Kidney epithelial cell (primary cell): Measurements from ENCODE around the gene MLIP. TPM values are rescaled to one million over a fixed set of nuclear protein-coding genes. Genes with fewer than 3 reads are reported as not detected.
"Not testable (repeated sequence)": the region's sequence is repeated elsewhere in the genome, so short reads cannot be mapped to it uniquely, and the experiment has no call there.

Experiments
- DNase-seq: peaks from one replicate; pipeline ENCODE4 v3.0.0-alpha.2; 2010; ENCODE audit warnings: low read depth
- H3K27me3 ChIP-seq: 2 replicates; pipeline ENCODE4 v1.6.0; 2011; ENCODE audit warnings: low read length; ENCODE audit not compliant: control insufficient read depth, insufficient read depth
- H3K36me3 ChIP-seq: 2 replicates; pipeline ENCODE4 v1.5.1; 2011; ENCODE audit warnings: low read length; ENCODE audit not compliant: control insufficient read depth, insufficient read depth
- H3K4me3 ChIP-seq: 2 replicates; pipeline ENCODE4 v1.5.1; 2011; ENCODE audit warnings: low read depth, mild to moderate bottlenecking, control low read depth, low read length
- CTCF ChIP-seq: IDR thresholded peaks from 2 replicates; pipeline ENCODE4 v1.5.1; 2011; ENCODE audit warnings: mild to moderate bottlenecking, moderate library complexity, low read length, control low read depth, inconsistent platforms; ENCODE audit not compliant: insufficient read depth, poor library complexity, severe bottlenecking
- total RNA-seq: library from RNA; depleted of rRNA; stranded (reverse); fragments of >200 nt; gene quantifications from 2 replicates; pipeline ENCODE4 v1.2.3, GENCODE V29; 2015

MLIP gene
- total RNA-seq, 1 donor from 2014 or later = not detected

- DNase-seq = no peak
- H3K4me3 ChIP-seq = no peak overlapping the region
- no peak for TF ChIP-seq CTCF
Measured at GRCh38 chr6:54238396-54238795, 127.2 kb downstream of the MLIP start.

DNA sequence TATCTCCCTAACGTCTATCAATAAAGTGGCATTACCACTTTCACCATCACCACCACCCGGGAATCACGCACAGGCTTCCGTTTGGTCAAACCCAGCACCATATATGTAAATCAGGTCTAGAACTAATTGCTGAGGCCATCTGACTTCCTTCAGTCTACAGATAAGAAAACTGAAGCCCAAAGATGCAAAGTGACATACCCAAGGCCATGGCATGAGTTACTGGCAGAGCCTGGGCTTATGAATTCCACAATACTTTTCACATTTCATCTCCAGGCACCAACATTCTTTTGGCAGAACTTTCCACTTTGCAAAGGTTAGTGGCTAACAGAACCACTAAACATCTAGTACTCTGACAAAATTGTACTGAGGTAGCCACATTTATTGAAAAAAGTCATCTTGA, 132.5 kb downstream of the MLIP start:
- H3K4me3 ChIP-seq = no peak overlapping the region
- no peak for DNase-seq
- no peaks in the 10 kb centered on the region for H3K36me3 ChIP-seq
- TF ChIP-seq CTCF = no peak
- H3K27me3 ChIP-seq = no peaks in the 10 kb centered on the region

More at GRCh38 chr6:54238396-54238795, 127.2 kb downstream of the MLIP start:
- Histone ChIP-seq H3K27me3 (no peaks in the 10 kb centered on the region), H3K36me3 (no peaks in the 10 kb centered on the region)

GRCh38 chr6:54244430-54244829, 133.2 kb downstream of the MLIP start:
- no peak for DNase-seq
- no peaks in the 10 kb centered on the region for H3K27me3 ChIP-seq
- H3K36me3 ChIP-seq = no peaks in the 10 kb centered on the region
- H3K4me3 ChIP-seq = no peak overlapping the region
- peak; percentile 57 for TF ChIP-seq CTCF

DNA sequence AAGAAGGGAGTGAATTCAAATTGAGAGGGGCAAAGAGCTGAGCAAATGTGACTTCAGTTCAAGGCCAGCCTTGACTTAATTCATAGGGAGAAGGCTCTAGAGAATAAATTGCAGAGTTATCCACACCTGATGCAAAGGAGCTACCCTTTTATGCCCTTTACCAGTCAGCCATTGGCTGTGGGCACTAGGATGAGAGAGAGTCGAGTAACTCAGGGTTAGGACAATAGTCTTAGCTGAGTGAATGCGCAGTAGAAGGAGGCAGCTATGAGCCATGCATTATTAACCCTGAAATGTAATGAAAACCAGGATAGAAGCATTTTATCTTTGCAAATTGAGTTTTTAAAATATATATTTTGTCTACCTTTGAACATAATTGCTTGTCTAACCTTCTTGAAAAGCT, 134.0 kb downstream of the MLIP start:
- H3K36me3 ChIP-seq = no peaks in the 10 kb centered on the region
- TF ChIP-seq CTCF = no peak
- H3K27me3 ChIP-seq = no peaks in the 10 kb centered on the region
- no peak for DNase-seq
- no peak overlapping the region for H3K4me3 ChIP-seq

- DNase-seq = no peak
- no peak overlapping the region for H3K4me3 ChIP-seq
- H3K36me3 ChIP-seq = no peaks in the 10 kb centered on the region
- H3K27me3 ChIP-seq = no peaks in the 10 kb centered on the region
- TF ChIP-seq CTCF = no peak
Measured at GRCh38 chr6:54248319-54248718, 137.1 kb downstream of the MLIP start.

GRCh38 chr6:54248994-54249393, 137.8 kb downstream of the MLIP start:
- Histone ChIP-seq H3K4me3 (no peak overlapping the region), H3K27me3 (no peaks in the 10 kb centered on the region), H3K36me3 (no peaks in the 10 kb centered on the region)
- TF ChIP-seq CTCF = no peak
- no peak for DNase-seq

DNA sequence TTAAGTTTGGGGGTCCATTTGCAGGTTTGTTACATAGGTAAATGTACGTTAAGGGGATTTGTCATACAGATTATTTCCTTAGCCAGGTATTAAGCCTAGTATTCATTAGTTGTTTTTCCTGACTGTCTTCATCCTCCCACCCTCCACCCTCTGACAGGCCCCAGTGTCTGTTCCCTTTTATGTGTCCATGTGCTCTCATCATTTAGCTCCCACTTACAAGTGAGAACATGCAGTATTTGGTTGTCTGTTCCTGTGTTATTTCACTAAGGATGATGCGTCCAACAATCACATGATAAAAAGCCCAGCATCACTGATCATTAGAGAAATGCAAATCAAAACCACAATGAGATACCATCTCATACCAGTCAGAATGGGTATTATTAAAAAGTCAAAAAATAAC, 138.6 kb downstream of the MLIP start:
- not testable (repeated sequence) for H3K36me3 ChIP-seq, H3K27me3 ChIP-seq, H3K4me3 ChIP-seq, DNase-seq
